Measurements from ENCODE around the gene HSF4.
"Not testable (repeated sequence)": the region's sequence is repeated elsewhere in the genome, so short reads cannot be mapped to it uniquely, and the experiment has no call there.

HSF4 gene

DNA sequence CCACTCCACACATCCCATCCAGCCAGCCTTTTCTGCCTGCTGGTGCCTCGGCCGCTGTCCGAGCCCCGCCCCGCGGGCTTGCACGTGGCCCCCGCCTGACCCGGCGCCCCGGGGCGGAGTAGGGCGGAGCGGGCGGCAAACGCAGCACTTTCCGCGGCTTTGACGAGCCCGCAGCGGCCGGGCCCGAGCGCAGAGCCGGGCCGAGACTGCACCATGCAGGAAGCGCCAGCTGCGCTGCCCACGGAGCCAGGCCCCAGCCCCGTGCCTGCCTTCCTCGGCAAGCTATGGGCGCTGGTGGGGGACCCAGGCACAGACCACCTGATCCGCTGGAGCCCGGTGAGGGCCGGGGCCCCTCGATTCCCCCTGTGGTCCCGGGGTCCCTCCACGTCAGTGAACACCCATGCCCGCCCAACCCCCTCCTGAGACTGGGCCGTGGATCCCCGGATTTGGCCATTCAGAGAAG lies at the start of gene HSF4:
TSS of gene HSF4 (plus strand) at position 147 of the 463 bp plus-strand sequence. CDS start at position 214, 67 bp downstream.
- Histone ChIP-seq H3K36me3 (ENCODE audit: control insufficient read depth in 2 of 2, insufficient read depth in 2 of 2, low read length in 2 of 2) (no peaks in the 10 kb centered on the region), H3K9ac (ENCODE audit: low read depth in 1 of 2, low read length in 2 of 2) (peak within 1 kb of the TSS in 1 of 2 donors; percentile 45), H3K9me3 (ENCODE audit: control insufficient read depth in 2 of 2, low read length in 2 of 2) (no peaks in the 10 kb centered on the region), H3K27ac (ENCODE audit: low read depth in 2 of 2, low read length in 2 of 2) (peak within 1 kb of the TSS in 1 of 2 donors; percentile 23), H3K4me3 (ENCODE audit: low read length in 2 of 2) (peak within 1 kb of the TSS; percentile 41 to 57), H3K27me3 (ENCODE audit: control insufficient read depth in 2 of 2, insufficient read depth in 2 of 2, low read length in 2 of 2) (peaks cover 8 to 9% of the 10 kb centered on the region in 2 donors), H3K4me1 (ENCODE audit: control insufficient read depth in 2 of 2, insufficient read depth in 2 of 2, low read length in 2 of 2) (peaks cover 32 to 48% of the 10 kb centered on the region in 2 donors)

DNA sequence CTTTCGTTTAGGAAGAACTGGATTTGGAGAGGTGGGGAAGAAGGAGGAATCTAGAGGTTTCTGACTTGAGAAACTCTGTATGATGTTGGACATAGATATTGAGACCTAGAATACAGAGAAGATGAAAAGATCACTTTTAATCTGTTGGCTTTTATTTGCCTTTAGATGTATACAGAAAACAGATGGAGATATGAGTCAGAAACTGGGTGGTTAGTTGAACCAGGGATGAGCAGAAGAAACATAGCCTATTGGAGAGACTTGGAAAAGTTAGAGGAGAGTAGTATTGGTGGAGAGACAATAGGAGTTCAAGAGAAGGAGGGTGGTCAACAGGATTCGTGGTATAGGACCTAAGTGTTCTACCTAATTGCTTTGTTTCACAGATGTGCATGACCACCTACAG lies 49.8 kb upstream of the HSF4 start:
- peaks cover 0 to 3% of the 10 kb centered on the region in 2 donors for H3K36me3 ChIP-seq (ENCODE audit: control insufficient read depth in 2 of 2, insufficient read depth in 2 of 2, low read length in 2 of 2)
- H3K27ac ChIP-seq (ENCODE audit: low read depth in 2 of 2, low read length in 2 of 2) = no peak overlapping the region
- peaks cover 12 to 25% of the 10 kb centered on the region in 2 donors for H3K4me1 ChIP-seq (ENCODE audit: control insufficient read depth in 2 of 2, insufficient read depth in 2 of 2, low read length in 2 of 2)
- H3K9me3 ChIP-seq (ENCODE audit: control insufficient read depth in 2 of 2, low read length in 2 of 2) = no peaks in the 10 kb centered on the region
- H3K27me3 ChIP-seq (ENCODE audit: control insufficient read depth in 2 of 2, insufficient read depth in 2 of 2, low read length in 2 of 2) = no peaks in the 10 kb centered on the region
- H3K4me3 ChIP-seq (ENCODE audit: low read length in 2 of 2) = no peak overlapping the region
- no peak overlapping the region for H3K9ac ChIP-seq (ENCODE audit: low read depth in 1 of 2, low read length in 2 of 2)

- H3K9ac ChIP-seq (ENCODE audit: low read depth in 1 of 2, low read length in 2 of 2) = no peak overlapping the region
- H3K4me1 ChIP-seq (ENCODE audit: control insufficient read depth in 2 of 2, insufficient read depth in 2 of 2, low read length in 2 of 2) = peaks cover 7 to 19% of the 10 kb centered on the region in 2 donors
- H3K9me3 ChIP-seq (ENCODE audit: control insufficient read depth in 2 of 2, low read length in 2 of 2) = no peaks in the 10 kb centered on the region
- no peaks in the 10 kb centered on the region for H3K27me3 ChIP-seq (ENCODE audit: control insufficient read depth in 2 of 2, insufficient read depth in 2 of 2, low read length in 2 of 2)
- no peak overlapping the region for H3K27ac ChIP-seq (ENCODE audit: low read depth in 2 of 2, low read length in 2 of 2)
- H3K36me3 ChIP-seq (ENCODE audit: control insufficient read depth in 2 of 2, insufficient read depth in 2 of 2, low read length in 2 of 2) = peaks cover 2 to 7% of the 10 kb centered on the region in 2 donors
- H3K4me3 ChIP-seq (ENCODE audit: low read length in 2 of 2) = no peak overlapping the region
These were observed 48.9 kb upstream of the HSF4 start for GRCh38 chr16:67115639-67116038.

DNA sequence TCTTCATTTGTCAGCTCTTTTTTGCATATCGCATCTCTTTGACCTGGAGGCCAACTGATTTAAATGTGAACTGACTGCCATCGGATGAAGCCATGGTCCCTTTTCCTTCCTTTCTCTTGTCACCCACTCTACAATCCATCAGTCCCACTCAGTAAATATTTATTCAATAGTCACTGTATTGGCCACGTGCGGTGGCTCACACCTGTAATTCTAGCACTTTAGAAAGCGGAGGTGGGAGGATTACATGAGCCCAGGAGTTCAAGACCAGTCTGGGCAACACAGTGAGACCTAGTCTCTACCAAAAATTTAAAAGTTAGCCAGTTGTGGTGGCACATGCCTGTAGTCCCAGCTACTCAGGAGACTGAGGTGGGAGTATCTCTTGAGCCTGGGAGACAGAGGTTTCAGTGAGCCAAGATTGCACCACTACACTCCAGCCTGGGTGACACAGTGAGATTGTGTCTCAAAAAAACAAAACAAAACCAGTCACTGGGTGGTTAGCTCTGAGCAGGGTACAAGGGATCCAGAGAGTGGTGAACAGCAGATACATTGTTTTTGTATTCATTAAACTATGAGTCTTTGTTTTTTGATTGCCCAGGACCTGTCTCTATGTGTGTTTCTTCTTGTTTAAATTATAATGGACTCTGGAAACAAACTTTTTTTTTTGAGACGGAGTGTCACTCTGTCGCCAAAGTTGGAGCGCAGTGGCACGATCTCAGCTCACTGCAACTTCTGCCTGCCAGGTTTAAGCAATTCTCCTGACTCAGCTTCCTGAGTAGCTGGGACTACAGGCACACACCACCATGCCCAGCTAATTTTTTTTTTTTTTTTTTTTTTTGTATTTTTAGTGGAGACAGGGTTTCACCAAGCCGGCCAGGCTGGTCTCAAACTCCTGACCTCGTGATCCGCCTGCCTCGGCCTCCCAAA lies 47.9 kb upstream of the HSF4 start:
- Histone ChIP-seq H3K9ac (ENCODE audit: low read depth in 1 of 2, low read length in 2 of 2) (no peak overlapping the region), H3K27ac (ENCODE audit: low read depth in 2 of 2, low read length in 2 of 2) (no peak overlapping the region), H3K36me3 (ENCODE audit: control insufficient read depth in 2 of 2, insufficient read depth in 2 of 2, low read length in 2 of 2) (peaks cover 4 to 11% of the 10 kb centered on the region in 2 donors), H3K9me3 (ENCODE audit: control insufficient read depth in 2 of 2, low read length in 2 of 2) (no peaks in the 10 kb centered on the region), H3K27me3 (ENCODE audit: control insufficient read depth in 2 of 2, insufficient read depth in 2 of 2, low read length in 2 of 2) (no peaks in the 10 kb centered on the region), H3K4me1 (ENCODE audit: control insufficient read depth in 2 of 2, insufficient read depth in 2 of 2, low read length in 2 of 2) (peaks cover 0 to 11% of the 10 kb centered on the region in 2 donors), H3K4me3 (ENCODE audit: low read length in 2 of 2) (no peak overlapping the region)

- no peak overlapping the region for H3K27ac ChIP-seq (ENCODE audit: low read depth in 2 of 2, low read length in 2 of 2)
- H3K4me3 ChIP-seq (ENCODE audit: low read length in 2 of 2) = no peak overlapping the region
- no peaks in the 10 kb centered on the region for H3K27me3 ChIP-seq (ENCODE audit: control insufficient read depth in 2 of 2, insufficient read depth in 2 of 2, low read length in 2 of 2)
- H3K4me1 ChIP-seq (ENCODE audit: control insufficient read depth in 2 of 2, insufficient read depth in 2 of 2, low read length in 2 of 2) = peaks cover 0 to 5% of the 10 kb centered on the region in 2 donors
- H3K9me3 ChIP-seq (ENCODE audit: control insufficient read depth in 2 of 2, low read length in 2 of 2) = no peaks in the 10 kb centered on the region
- no peak overlapping the region for H3K9ac ChIP-seq (ENCODE audit: low read depth in 1 of 2, low read length in 2 of 2)
- peaks cover 10 to 19% of the 10 kb centered on the region in 2 donors for H3K36me3 ChIP-seq (ENCODE audit: control insufficient read depth in 2 of 2, insufficient read depth in 2 of 2, low read length in 2 of 2)
These were observed 46.8 kb upstream of the HSF4 start for GRCh38 chr16:67117716-67118115.

- no peaks in the 10 kb centered on the region for H3K27me3 ChIP-seq (ENCODE audit: control insufficient read depth in 2 of 2, insufficient read depth in 2 of 2, low read length in 2 of 2)
- no peaks in the 10 kb centered on the region for H3K4me1 ChIP-seq (ENCODE audit: control insufficient read depth in 2 of 2, insufficient read depth in 2 of 2, low read length in 2 of 2)
- H3K9me3 ChIP-seq (ENCODE audit: control insufficient read depth in 2 of 2, low read length in 2 of 2) = no peaks in the 10 kb centered on the region
- no peak overlapping the region for H3K27ac ChIP-seq (ENCODE audit: low read depth in 2 of 2, low read length in 2 of 2)
- H3K9ac ChIP-seq (ENCODE audit: low read depth in 1 of 2, low read length in 2 of 2) = no peak overlapping the region
- no peak overlapping the region for H3K4me3 ChIP-seq (ENCODE audit: low read length in 2 of 2)
- H3K36me3 ChIP-seq (ENCODE audit: control insufficient read depth in 2 of 2, insufficient read depth in 2 of 2, low read length in 2 of 2) = peaks cover 18 to 37% of the 10 kb centered on the region in 2 donors
These were observed 44.5 kb upstream of the HSF4 start for GRCh38 chr16:67120025-67120424.

- H3K4me1 ChIP-seq (ENCODE audit: control insufficient read depth in 2 of 2, insufficient read depth in 2 of 2, low read length in 2 of 2); H3K27me3 ChIP-seq (ENCODE audit: control insufficient read depth in 2 of 2, insufficient read depth in 2 of 2, low read length in 2 of 2); H3K9ac ChIP-seq (ENCODE audit: low read depth in 1 of 2, low read length in 2 of 2); H3K9me3 ChIP-seq (ENCODE audit: control insufficient read depth in 2 of 2, low read length in 2 of 2); H3K4me3 ChIP-seq (ENCODE audit: low read length in 2 of 2); H3K27ac ChIP-seq (ENCODE audit: low read depth in 2 of 2, low read length in 2 of 2): not testable (repeated sequence)
- H3K36me3 ChIP-seq (ENCODE audit: control insufficient read depth in 2 of 2, insufficient read depth in 2 of 2, low read length in 2 of 2) = peaks cover 24 to 48% of the 10 kb centered on the region in 2 donors
These were observed 41.7 kb upstream of the HSF4 start for GRCh38 chr16:67122799-67123198.

- Histone ChIP-seq H3K4me3 (ENCODE audit: low read length in 2 of 2) (no peak overlapping the region), H3K27ac (ENCODE audit: low read depth in 2 of 2, low read length in 2 of 2) (no peak overlapping the region), H3K27me3 (ENCODE audit: control insufficient read depth in 2 of 2, insufficient read depth in 2 of 2, low read length in 2 of 2) (no peaks in the 10 kb centered on the region), H3K9me3 (ENCODE audit: control insufficient read depth in 2 of 2, low read length in 2 of 2) (no peaks in the 10 kb centered on the region), H3K4me1 (ENCODE audit: control insufficient read depth in 2 of 2, insufficient read depth in 2 of 2, low read length in 2 of 2) (no peaks in the 10 kb centered on the region), H3K9ac (ENCODE audit: low read depth in 1 of 2, low read length in 2 of 2) (no peak overlapping the region), H3K36me3 (ENCODE audit: control insufficient read depth in 2 of 2, insufficient read depth in 2 of 2, low read length in 2 of 2) (peaks cover 30 to 54% of the 10 kb centered on the region in 2 donors)
These were observed 36.1 kb upstream of the HSF4 start for GRCh38 chr16:67128417-67128816.

GRCh38 chr16:67128887-67129286 lies 35.7 kb upstream of the HSF4 start:
- Histone ChIP-seq H3K27ac (ENCODE audit: low read depth in 2 of 2, low read length in 2 of 2) (no peak overlapping the region), H3K4me1 (ENCODE audit: control insufficient read depth in 2 of 2, insufficient read depth in 2 of 2, low read length in 2 of 2) (no peaks in the 10 kb centered on the region), H3K4me3 (ENCODE audit: low read length in 2 of 2) (no peak overlapping the region), H3K9me3 (ENCODE audit: control insufficient read depth in 2 of 2, low read length in 2 of 2) (no peaks in the 10 kb centered on the region), H3K9ac (ENCODE audit: low read depth in 1 of 2, low read length in 2 of 2) (no peak overlapping the region), H3K36me3 (ENCODE audit: control insufficient read depth in 2 of 2, insufficient read depth in 2 of 2, low read length in 2 of 2) (peaks cover 29 to 50% of the 10 kb centered on the region in 2 donors), H3K27me3 (ENCODE audit: control insufficient read depth in 2 of 2, insufficient read depth in 2 of 2, low read length in 2 of 2) (no peaks in the 10 kb centered on the region)

DNA sequence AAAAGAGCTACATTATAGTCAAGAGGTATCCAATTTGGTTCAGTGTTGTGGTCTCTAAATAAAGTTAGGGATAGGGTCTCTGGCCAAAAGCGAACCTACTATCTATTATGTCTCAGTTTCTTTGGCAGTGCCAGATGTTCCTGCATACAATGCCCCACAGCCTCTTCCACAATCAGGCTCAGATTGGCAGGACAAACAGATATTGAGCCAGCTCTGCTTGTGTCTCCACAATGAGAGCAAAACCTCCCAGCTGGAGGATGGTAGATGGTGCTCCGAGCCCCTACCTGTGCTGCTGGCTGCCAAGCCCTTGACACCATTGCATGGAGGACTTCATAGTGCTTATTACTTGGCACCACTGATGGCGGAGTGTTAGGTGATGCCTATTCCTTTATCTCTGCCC lies 35.1 kb upstream of the HSF4 start:
- Histone ChIP-seq H3K4me1 (ENCODE audit: control insufficient read depth in 2 of 2, insufficient read depth in 2 of 2, low read length in 2 of 2) (no peaks in the 10 kb centered on the region), H3K9me3 (ENCODE audit: control insufficient read depth in 2 of 2, low read length in 2 of 2) (no peaks in the 10 kb centered on the region), H3K4me3 (ENCODE audit: low read length in 2 of 2) (no peak overlapping the region), H3K36me3 (ENCODE audit: control insufficient read depth in 2 of 2, insufficient read depth in 2 of 2, low read length in 2 of 2) (peaks cover 29 to 50% of the 10 kb centered on the region in 2 donors), H3K9ac (ENCODE audit: low read depth in 1 of 2, low read length in 2 of 2) (no peak overlapping the region), H3K27me3 (ENCODE audit: control insufficient read depth in 2 of 2, insufficient read depth in 2 of 2, low read length in 2 of 2) (no peaks in the 10 kb centered on the region), H3K27ac (ENCODE audit: low read depth in 2 of 2, low read length in 2 of 2) (no peak overlapping the region)
